Measurements from ENCODE around the gene GALNT18.

GALNT18 gene

DNA sequence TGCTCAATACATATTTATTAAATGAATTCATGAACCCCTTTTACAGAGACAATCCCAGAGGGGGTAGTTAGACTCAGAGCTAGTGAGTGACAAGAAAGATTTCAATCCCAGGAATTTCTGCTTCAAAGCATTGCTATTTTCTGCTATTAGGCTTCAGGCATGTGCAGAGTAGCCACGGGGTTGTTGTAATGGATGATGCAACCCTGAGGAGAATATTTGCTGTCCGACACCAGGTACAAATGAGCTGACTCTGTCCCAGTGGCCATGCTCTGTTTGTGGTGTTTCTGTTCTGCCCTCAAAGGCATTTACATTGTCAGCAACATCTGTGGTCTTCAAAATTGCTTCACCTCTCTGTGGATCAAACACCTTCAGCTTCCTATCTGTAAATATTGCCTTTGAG, 371.3 kb downstream of the GALNT18 start:
- Mint-ChIP-seq H3K4me3 (no peak overlapping the region), H3K27me3 (peaks cover 60% of the 10 kb centered on the region), H3K4me1 (ENCODE audit: low read depth) (peaks cover 29% of the 10 kb centered on the region), H3K9me3 (peaks cover 10% of the 10 kb centered on the region), H3K36me3 (ENCODE audit: low read depth) (no peaks in the 10 kb centered on the region), H3K27ac (no peak overlapping the region)
- intact Hi-C loops (cut with micrococcal nuclease), result no loop called here

DNA sequence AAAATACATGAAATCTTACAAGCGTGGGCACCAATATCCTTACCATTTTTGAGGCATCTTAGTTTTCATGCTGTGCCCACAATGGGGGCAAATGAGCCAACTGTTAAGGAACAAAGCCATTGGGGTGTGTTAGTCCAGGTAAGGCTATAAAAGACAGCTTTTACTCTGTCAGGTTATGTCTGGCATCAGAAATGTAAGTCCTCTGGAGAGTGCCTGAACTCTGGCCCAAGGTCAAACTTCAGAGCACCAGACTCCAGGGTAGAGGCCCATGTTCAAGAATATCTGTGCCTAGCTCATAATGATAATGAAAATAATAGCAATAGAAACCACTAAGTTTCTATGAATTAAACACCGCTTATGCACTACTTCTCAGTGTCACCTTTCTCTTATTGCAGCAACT, 374.2 kb downstream of the GALNT18 start:
- Mint-ChIP-seq H3K36me3 (ENCODE audit: low read depth) (no peaks in the 10 kb centered on the region), H3K9me3 (peaks cover 10% of the 10 kb centered on the region), H3K27me3 (peaks cover 49% of the 10 kb centered on the region), H3K4me1 (ENCODE audit: low read depth) (peaks cover 26% of the 10 kb centered on the region), H3K27ac (no peak overlapping the region), H3K4me3 (no peak overlapping the region)
- intact Hi-C loops (cut with micrococcal nuclease), result no loop called here

DNA sequence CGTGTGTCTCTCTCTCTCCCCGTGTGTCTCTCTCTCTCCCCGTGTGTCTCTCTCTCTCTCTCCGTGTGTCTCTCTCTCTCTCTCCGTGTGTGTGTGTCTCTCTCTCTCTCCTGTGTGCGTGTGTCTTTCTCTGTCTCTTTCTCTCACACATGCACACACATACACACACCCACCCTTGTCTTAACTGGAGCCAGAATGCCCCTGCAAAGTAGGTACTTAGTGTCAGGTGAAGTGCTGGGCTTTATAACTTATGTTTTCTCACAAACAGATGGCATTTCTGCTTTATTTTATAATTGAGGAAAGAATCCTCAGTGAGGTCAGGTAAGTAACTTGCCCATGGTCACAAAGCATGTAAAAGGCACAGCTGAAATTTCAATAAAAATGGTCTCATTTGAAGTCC, 374.7 kb downstream of the GALNT18 start:
- intact Hi-C loops (cut with micrococcal nuclease), result no loop called here
- Mint-ChIP-seq H3K9me3 (peaks cover 10% of the 10 kb centered on the region), H3K27ac (peak overlapping the region; percentile 63), H3K4me1 (ENCODE audit: low read depth) (peaks cover 26% of the 10 kb centered on the region), H3K4me3 (no peak overlapping the region), H3K27me3 (peaks cover 47% of the 10 kb centered on the region), H3K36me3 (ENCODE audit: low read depth) (no peaks in the 10 kb centered on the region)

DNA sequence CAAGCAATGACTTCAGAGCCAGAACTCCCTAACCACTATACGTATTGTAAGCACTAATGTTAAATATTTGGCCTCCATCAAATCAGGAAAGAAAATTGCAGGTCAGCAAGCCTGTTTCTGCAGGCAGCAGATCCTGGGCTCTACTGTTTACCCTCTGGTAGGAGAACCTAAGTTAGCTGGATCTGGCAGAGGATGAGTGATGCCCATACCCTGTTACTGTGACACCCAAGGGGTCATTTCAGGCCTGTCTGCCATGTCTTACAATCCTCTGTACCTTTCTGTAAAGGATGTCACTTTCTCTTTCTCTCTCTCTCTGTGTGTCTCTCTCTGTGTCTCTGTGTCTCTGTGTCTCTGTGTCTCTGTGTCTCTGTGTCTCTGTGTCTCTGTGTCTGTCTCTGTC, 375.6 kb downstream of the GALNT18 start:
- peak overlapping the region; percentile 63 for H3K27ac Mint-ChIP-seq
- peaks cover 18% of the 10 kb centered on the region for H3K4me1 Mint-ChIP-seq (ENCODE audit: low read depth)
- no peak overlapping the region for H3K4me3 Mint-ChIP-seq
- peaks cover 13% of the 10 kb centered on the region for H3K9me3 Mint-ChIP-seq
- H3K36me3 Mint-ChIP-seq (ENCODE audit: low read depth), result no peaks in the 10 kb centered on the region
- H3K27me3 Mint-ChIP-seq, result peaks cover 50% of the 10 kb centered on the region
- intact Hi-C loops (cut with micrococcal nuclease), result no loop called here

DNA sequence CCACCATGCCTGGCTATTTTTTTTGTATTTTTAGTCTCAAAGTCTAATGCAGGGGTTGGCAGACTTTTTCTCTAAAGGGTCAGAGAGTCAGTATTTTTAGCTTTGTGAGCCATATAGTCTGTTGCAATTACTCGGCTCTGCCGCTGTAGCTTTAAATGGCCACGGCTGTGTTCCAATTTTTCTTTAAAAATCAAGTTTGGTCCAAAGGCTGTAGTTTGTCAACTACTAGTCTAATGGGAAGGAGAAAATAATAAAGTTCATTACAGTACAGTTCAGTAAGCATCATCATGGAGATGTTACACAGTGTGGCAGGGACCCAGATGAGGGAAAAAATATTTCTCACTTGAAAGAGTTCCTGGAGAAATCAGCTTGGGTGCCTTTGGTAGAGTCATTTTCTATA, 376.4 kb downstream of the GALNT18 start:
- Mint-ChIP-seq H3K36me3 (ENCODE audit: low read depth) (no peaks in the 10 kb centered on the region), H3K9me3 (peaks cover 18% of the 10 kb centered on the region), H3K4me3 (no peak overlapping the region), H3K4me1 (ENCODE audit: low read depth) (peaks cover 16% of the 10 kb centered on the region), H3K27ac (no peak overlapping the region), H3K27me3 (peaks cover 50% of the 10 kb centered on the region)
- intact Hi-C loops (cut with micrococcal nuclease), result no loop called here

DNA sequence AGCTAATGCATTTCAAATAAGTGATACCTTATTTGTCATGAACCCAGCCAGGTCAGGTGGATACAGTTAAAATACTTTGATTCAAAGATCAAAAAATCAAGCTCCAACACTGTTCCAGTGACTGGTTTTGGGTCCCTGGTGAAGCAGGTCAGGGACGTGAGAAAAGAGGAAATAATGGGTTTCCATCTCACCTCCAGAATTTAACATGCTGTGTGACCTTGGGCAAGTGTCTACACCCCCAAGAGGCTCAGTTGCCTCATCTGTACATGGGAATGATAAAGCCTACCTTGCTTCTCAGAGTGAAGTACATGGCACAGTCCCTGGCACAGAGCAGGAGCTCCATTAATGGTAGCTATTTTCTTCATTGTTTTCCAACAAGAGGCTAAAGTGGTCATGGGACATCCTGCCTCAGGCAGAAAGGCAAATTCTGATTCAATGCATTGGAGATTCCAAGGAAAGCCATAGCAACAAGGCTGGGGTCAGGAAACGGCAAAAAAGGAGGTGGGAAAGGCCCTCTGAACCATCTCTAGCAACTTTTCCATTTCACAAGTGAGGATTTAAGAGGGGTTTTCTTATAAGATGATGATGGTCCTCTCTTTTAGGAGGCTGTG, 377.2 kb downstream of the GALNT18 start:
- H3K4me1 Mint-ChIP-seq (ENCODE audit: low read depth), result peaks cover 16% of the 10 kb centered on the region
- H3K27me3 Mint-ChIP-seq, result peaks cover 52% of the 10 kb centered on the region
- H3K27ac Mint-ChIP-seq, result no peak overlapping the region
- H3K9me3 Mint-ChIP-seq, result peaks cover 18% of the 10 kb centered on the region
- no peaks in the 10 kb centered on the region for H3K36me3 Mint-ChIP-seq (ENCODE audit: low read depth)
- H3K4me3 Mint-ChIP-seq, result no peak overlapping the region
- intact Hi-C loops (cut with micrococcal nuclease), result no loop called here

DNA sequence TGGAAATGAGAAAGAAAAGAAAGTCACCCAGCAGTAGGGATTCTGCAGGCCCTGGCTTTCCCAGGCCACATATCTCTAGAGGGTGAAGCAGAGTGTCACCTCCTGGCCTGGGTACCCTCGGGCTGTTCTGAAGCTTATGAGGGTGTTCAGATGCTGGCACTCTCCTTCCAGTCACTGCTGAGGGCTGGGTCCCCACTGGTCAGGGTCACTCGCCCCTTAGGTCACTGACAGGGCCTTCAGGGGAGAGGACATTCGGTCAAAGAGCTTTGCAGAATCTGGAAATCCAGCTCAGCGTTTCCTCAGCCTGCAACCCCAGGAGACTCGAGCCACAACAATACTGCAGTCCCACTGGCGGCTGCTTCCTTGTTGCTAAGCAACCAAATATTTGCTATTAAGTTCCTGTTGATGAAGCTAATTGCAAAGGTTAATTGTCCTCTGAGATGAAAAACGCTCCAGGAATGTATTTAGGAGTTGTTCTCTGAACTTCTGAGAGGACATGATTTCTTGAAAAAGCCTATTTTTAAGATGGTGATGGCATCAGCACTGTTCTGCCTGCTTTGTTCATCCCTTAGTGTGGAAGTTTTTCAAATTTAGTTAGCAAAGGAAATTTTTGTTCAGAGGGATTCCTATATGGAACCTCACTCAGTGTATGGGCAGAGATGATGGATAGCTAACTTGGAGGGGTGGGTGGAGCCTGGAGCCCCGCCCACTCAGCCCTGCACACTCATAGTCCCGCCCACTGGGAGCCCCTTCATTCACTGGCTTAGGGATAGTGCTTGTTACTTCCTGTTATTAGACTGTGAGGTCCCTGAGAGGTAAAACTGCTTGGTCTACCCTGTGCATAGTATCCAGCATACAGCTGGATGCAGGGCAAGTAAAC, 378.0 kb downstream of the GALNT18 start:
- Mint-ChIP-seq H3K9me3 (peaks cover 18% of the 10 kb centered on the region), H3K36me3 (ENCODE audit: low read depth) (no peaks in the 10 kb centered on the region), H3K4me1 (ENCODE audit: low read depth) (peaks cover 16% of the 10 kb centered on the region), H3K27ac (peak overlapping the region; percentile 35), H3K27me3 (peaks cover 50% of the 10 kb centered on the region), H3K4me3 (no peak overlapping the region)
- intact Hi-C loops (cut with micrococcal nuclease), result no loop called here

DNA sequence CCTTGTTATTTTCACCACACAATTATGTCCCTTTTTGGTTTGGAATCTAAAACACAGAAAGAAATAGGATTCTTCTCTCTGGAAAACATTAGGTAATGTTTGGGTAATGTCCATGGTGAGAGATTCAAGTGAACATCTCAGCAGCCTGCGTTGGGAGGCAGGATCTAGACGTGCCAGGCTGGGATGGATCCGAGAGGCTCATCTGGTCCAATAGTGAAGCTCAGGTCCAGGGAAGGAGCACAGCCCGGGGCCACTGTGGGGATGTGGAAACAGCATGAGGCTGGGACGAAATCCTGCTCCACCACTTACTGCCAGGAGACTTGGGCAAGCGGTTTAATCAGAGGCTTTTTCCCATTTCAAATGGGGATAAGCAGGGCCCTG, 378.6 kb downstream of the GALNT18 start:
- intact Hi-C loops (cut with micrococcal nuclease), result no loop called here
- H3K27ac Mint-ChIP-seq, result peak overlapping the region; percentile 35
- H3K36me3 Mint-ChIP-seq (ENCODE audit: low read depth), result no peaks in the 10 kb centered on the region
- peaks cover 16% of the 10 kb centered on the region for H3K4me1 Mint-ChIP-seq (ENCODE audit: low read depth)
- no peak overlapping the region for H3K4me3 Mint-ChIP-seq
- H3K27me3 Mint-ChIP-seq, result peaks cover 50% of the 10 kb centered on the region
- peaks cover 18% of the 10 kb centered on the region for H3K9me3 Mint-ChIP-seq

DNA sequence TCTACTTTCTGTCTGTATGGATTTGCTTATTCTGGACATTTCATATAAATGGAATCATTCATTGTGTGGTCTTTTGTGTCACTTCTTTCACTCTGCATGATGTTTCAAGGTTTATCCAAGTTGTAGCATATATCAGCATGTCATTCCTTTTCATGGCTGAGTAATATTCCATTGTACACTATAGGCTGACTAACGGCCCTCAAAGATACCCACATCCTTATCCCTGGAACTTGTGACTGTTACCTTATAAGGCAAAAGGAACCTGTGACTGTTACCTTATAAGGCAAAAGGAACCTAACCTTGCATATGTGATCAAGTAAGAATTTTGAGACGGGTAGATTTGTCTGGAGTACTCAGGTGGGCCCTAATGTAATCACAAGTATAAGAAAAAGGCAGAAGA, 380.5 kb downstream of the GALNT18 start:
- intact Hi-C loops (cut with micrococcal nuclease), result no loop called here
- H3K4me1 Mint-ChIP-seq (ENCODE audit: low read depth), result peaks cover 10% of the 10 kb centered on the region
- peaks cover 35% of the 10 kb centered on the region for H3K27me3 Mint-ChIP-seq
- H3K36me3 Mint-ChIP-seq (ENCODE audit: low read depth), result no peaks in the 10 kb centered on the region
- no peak overlapping the region for H3K4me3 Mint-ChIP-seq
- H3K27ac Mint-ChIP-seq, result no peak overlapping the region
- peaks cover 9% of the 10 kb centered on the region for H3K9me3 Mint-ChIP-seq

DNA sequence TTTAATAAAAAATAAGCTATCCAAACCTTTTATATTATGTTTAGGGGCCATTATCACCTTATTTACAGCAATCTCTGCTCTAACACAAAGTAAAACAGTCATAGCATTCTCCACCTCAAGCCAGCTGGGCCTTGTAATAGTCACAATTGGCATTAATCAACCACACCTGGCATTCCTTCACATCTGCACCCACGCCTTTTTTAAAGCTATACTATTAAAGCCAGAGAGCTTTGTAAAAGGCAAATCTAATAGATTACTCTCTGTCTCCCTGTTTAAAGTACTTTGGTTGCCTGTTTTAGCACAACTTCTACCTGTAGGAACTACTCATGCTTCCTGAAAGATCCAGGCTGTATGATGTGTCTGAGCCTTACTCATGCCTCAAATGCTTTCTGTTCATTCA, 381.8 kb downstream of the GALNT18 start:
- peaks cover 9% of the 10 kb centered on the region for H3K9me3 Mint-ChIP-seq
- peaks cover 36% of the 10 kb centered on the region for H3K27me3 Mint-ChIP-seq
- H3K36me3 Mint-ChIP-seq (ENCODE audit: low read depth), result no peaks in the 10 kb centered on the region
- intact Hi-C loops (cut with micrococcal nuclease), result no loop called here
- H3K4me1 Mint-ChIP-seq (ENCODE audit: low read depth), result peaks cover 9% of the 10 kb centered on the region
- H3K27ac Mint-ChIP-seq, result no peak overlapping the region
- no peak overlapping the region for H3K4me3 Mint-ChIP-seq

DNA sequence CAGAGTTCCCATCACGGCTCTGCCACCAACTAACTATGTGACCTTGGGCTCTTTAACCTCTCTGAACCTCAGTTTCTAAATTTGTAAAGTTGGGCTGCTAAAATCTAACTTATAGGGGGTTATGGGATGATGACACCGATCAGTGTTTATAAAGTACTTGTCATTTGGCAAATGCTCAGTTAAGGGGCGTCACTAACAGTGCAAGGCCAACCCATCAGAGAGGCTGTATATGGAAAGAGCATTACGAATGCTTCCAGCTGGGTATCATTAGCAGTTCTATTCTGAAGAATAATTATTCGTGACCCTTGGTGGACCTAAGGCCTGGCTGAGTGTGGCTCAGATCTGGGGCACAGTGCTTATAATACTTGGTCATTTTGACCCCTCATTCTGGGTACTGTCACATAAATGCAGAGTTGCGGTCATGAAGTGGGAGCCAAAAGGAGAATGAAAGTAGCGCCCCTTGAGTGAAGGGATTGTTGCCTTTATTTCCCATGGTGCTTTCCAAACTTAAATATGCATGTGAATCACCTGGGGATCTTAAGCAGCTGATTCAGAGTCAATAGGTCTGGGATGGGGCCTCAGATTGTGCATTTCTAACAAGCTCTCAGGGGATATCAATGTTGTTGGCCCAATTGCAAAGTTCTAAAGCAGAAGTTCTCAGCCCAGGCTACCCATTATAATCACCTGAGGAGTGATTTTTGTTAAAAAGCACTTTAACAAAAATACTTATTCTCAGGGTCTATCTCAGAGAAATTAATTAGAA, 384.6 kb downstream of the GALNT18 start:
- intact Hi-C loops (cut with micrococcal nuclease), result no loop called here
- no peaks in the 10 kb centered on the region for H3K36me3 Mint-ChIP-seq (ENCODE audit: low read depth)
- H3K27ac Mint-ChIP-seq, result no peak overlapping the region
- no peak overlapping the region for H3K4me3 Mint-ChIP-seq
- no peaks in the 10 kb centered on the region for H3K4me1 Mint-ChIP-seq (ENCODE audit: low read depth)
- H3K27me3 Mint-ChIP-seq, result peaks cover 45% of the 10 kb centered on the region
- H3K9me3 Mint-ChIP-seq, result peaks cover 9% of the 10 kb centered on the region

DNA sequence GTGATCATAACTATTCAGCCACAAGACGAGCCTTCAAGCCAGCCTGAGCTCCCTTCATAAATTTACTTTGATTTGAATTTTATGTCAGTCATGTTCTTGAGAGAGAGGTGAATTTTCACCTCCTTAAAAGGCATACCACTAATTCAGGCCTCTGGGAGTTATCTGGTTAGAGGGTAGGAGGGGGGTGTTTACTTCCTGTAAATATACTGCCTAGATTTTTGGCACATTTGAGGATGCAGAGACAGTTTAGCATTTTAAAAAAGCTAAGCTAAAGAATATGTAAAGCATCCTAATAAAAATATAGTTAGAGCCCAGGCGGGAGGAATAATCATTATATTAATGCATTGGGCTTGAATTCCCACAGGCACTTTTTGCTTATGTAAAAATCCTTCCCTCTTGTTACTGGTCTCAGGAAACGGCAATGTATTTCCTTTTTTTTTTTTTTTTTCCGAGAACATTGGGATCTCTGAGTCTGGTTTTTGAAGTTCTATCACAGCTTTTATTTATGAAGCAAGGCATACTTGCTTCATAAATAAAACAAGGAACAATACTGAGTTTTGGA, 385.2 kb downstream of the GALNT18 start:
- intact Hi-C loops (cut with micrococcal nuclease), result no loop called here

DNA sequence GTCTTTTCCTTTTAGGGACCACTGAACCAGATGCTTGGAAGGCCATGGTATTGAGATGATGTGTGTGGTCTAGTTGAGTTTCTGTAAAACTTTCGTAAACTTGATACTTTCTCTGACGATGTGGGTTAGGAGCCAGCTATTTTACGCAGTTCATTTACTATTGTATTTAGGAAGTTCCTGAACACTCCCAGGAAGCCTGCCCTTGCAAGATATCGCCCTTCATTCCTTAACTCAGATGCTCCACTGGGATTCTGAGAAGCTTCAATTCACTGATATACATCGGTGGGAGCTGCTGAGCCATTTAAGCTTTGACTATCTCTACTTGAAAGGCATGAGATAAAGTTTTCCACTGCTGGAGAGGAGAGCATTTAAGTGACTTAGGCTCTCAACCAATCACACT, 390.0 kb downstream of the GALNT18 start:
- no peak overlapping the region for H3K27ac Mint-ChIP-seq
- no peaks in the 10 kb centered on the region for H3K9me3 Mint-ChIP-seq
- intact Hi-C loops (cut with micrococcal nuclease), result no loop called here
- peaks cover 52% of the 10 kb centered on the region for H3K27me3 Mint-ChIP-seq
- peaks cover 19% of the 10 kb centered on the region for H3K4me1 Mint-ChIP-seq (ENCODE audit: low read depth)
- no peak overlapping the region for H3K4me3 Mint-ChIP-seq
- H3K36me3 Mint-ChIP-seq (ENCODE audit: low read depth), result no peaks in the 10 kb centered on the region

More for the DNA sequence above, 385.2 kb downstream of the GALNT18 start:
- peaks cover 9% of the 10 kb centered on the region for H3K9me3 Mint-ChIP-seq
- H3K27ac Mint-ChIP-seq, result no peak overlapping the region
- H3K36me3 Mint-ChIP-seq (ENCODE audit: low read depth), result no peaks in the 10 kb centered on the region
- peaks cover under 1% of the 10 kb centered on the region for H3K4me1 Mint-ChIP-seq (ENCODE audit: low read depth)
- no peak overlapping the region for H3K4me3 Mint-ChIP-seq
- H3K27me3 Mint-ChIP-seq, result peaks cover 44% of the 10 kb centered on the region

Measured in dendritic cell treated with granulocyte-macrophage colony-stimulating factor and Interleukin-4, amounts not matched to agents 40 ng/mL and 50 ng/mL, for 4 days (primary cell).